ENCODE measurements around the gene RMDN2. TPM values are rescaled to one million over a fixed set of nuclear protein-coding genes. Genes with fewer than 3 reads are reported as not detected.
A peak's percentile ranks its signal among the peaks of the same experiment; 100 is the strongest.

Gene RMDN2
- total and polyA plus RNA-seq, 5 donors from 2014 or later, result 1.3 to 3.2 (median 1.7) TPM

- no peaks in the 10 kb centered on the region for H3K36me3 ChIP-seq (ENCODE audit: control insufficient read depth, insufficient read depth, low read length)
- Mint-ChIP-seq H3K4me1 (peaks cover 0 to 31% (median 12%) of the 10 kb centered on the region in 4 donors), H3K4me3 (peak overlapping the region in 1 of 4 donors; percentile 44), H3K9me3 (no peaks in the 10 kb centered on the region), H3K27ac (peak overlapping the region; percentile 1 to 88 (median 29)), H3K36me3 (no peaks in the 10 kb centered on the region), H3K27me3 (peaks cover 29% of the 10 kb centered on the region)
- peaks cover 6% of the 10 kb centered on the region for H3K4me1 ChIP-seq (ENCODE audit: control insufficient read depth, insufficient read depth, low read length, poor library complexity, severe bottlenecking)
- peaks cover 2% of the 10 kb centered on the region for H3K27me3 ChIP-seq (ENCODE audit: control insufficient read depth, insufficient read depth, low read length)
- no peak overlapping the region for H3K27ac ChIP-seq (ENCODE audit: insufficient read depth, low read length, poor library complexity, severe bottlenecking)
- DNase-seq, result peak in 1 of 3 donors; percentile 37
- peak in 1 of 2 donors; percentile 34 for ATAC-seq (ENCODE audit: low read depth in 2 of 2)
- no peaks in the 10 kb centered on the region for H3K9me3 ChIP-seq (ENCODE audit: control insufficient read depth in 2 of 2, low read length in 2 of 2)
- no peak overlapping the region for H3K4me3 ChIP-seq (ENCODE audit: low read depth, low read length)
Observed at GRCh38 chr2:37892436-37893114, 32.5 kb upstream of the RMDN2 start.

- ATAC-seq (ENCODE audit: low read depth in 2 of 2) (no peak), DNase-seq (no peak)
- H3K4me3 Mint-ChIP-seq, result peak overlapping the region in 1 of 4 donors; percentile 13
- no peaks in the 10 kb centered on the region for H3K9me3 Mint-ChIP-seq
- peak overlapping the region in 1 of 3 donors; percentile 29 for H3K27ac Mint-ChIP-seq
- Histone ChIP-seq H3K27ac (ENCODE audit: insufficient read depth, low read length, poor library complexity, severe bottlenecking) (no peak overlapping the region), H3K4me3 (ENCODE audit: low read depth, low read length) (no peak overlapping the region), H3K27me3 (ENCODE audit: control insufficient read depth, insufficient read depth, low read length) (peaks cover 2% of the 10 kb centered on the region), H3K36me3 (ENCODE audit: control insufficient read depth, insufficient read depth, low read length) (no peaks in the 10 kb centered on the region), H3K9me3 (ENCODE audit: control insufficient read depth in 2 of 2, low read length in 2 of 2) (no peaks in the 10 kb centered on the region), H3K4me1 (ENCODE audit: control insufficient read depth, insufficient read depth, low read length, poor library complexity, severe bottlenecking) (peaks cover 6% of the 10 kb centered on the region)
- H3K4me1 Mint-ChIP-seq, result peaks cover 0 to 31% (median 12%) of the 10 kb centered on the region in 4 donors
- H3K36me3 Mint-ChIP-seq, result no peaks in the 10 kb centered on the region
- H3K27me3 Mint-ChIP-seq, result peaks cover 23% of the 10 kb centered on the region
Observed at GRCh38 chr2:37893327-37893726, 31.8 kb upstream of the RMDN2 start.

- ATAC-seq (ENCODE audit: low read depth in 2 of 2) (no peak), DNase-seq (peak in 1 of 3 donors; percentile 16)
- no peaks in the 10 kb centered on the region for H3K9me3 ChIP-seq (ENCODE audit: control insufficient read depth in 2 of 2, low read length in 2 of 2)
- no peak overlapping the region for H3K4me3 ChIP-seq (ENCODE audit: low read depth, low read length)
- Mint-ChIP-seq H3K4me1 (peaks cover 0 to 31% (median 12%) of the 10 kb centered on the region in 4 donors), H3K27ac (peak overlapping the region in 1 of 3 donors; percentile 12), H3K36me3 (no peaks in the 10 kb centered on the region), H3K9me3 (no peaks in the 10 kb centered on the region), H3K27me3 (peaks cover 18% of the 10 kb centered on the region), H3K4me3 (no peak overlapping the region)
- H3K4me1 ChIP-seq (ENCODE audit: control insufficient read depth, insufficient read depth, low read length, poor library complexity, severe bottlenecking), result peaks cover 6% of the 10 kb centered on the region
- peaks cover 2% of the 10 kb centered on the region for H3K27me3 ChIP-seq (ENCODE audit: control insufficient read depth, insufficient read depth, low read length)
- no peaks in the 10 kb centered on the region for H3K36me3 ChIP-seq (ENCODE audit: control insufficient read depth, insufficient read depth, low read length)
- H3K27ac ChIP-seq (ENCODE audit: insufficient read depth, low read length, poor library complexity, severe bottlenecking), result no peak overlapping the region
Observed at GRCh38 chr2:37894047-37894446, 31.0 kb upstream of the RMDN2 start.

GRCh38 chr2:37894601-37895000 is 30.5 kb upstream of the RMDN2 start:
- Histone ChIP-seq H3K27ac (ENCODE audit: insufficient read depth, low read length, poor library complexity, severe bottlenecking) (no peak overlapping the region), H3K9me3 (ENCODE audit: control insufficient read depth in 2 of 2, low read length in 2 of 2) (no peaks in the 10 kb centered on the region), H3K27me3 (ENCODE audit: control insufficient read depth, insufficient read depth, low read length) (peaks cover 2% of the 10 kb centered on the region), H3K36me3 (ENCODE audit: control insufficient read depth, insufficient read depth, low read length) (no peaks in the 10 kb centered on the region), H3K4me3 (ENCODE audit: low read depth, low read length) (no peak overlapping the region), H3K4me1 (ENCODE audit: control insufficient read depth, insufficient read depth, low read length, poor library complexity, severe bottlenecking) (peaks cover 6% of the 10 kb centered on the region)
- Mint-ChIP-seq H3K9me3 (no peaks in the 10 kb centered on the region), H3K27ac (no peak overlapping the region), H3K4me1 (peaks cover 0 to 31% (median 12%) of the 10 kb centered on the region in 4 donors), H3K4me3 (no peak overlapping the region), H3K36me3 (no peaks in the 10 kb centered on the region), H3K27me3 (peaks cover 17% of the 10 kb centered on the region)
- DNase-seq (no peak), ATAC-seq (ENCODE audit: low read depth in 2 of 2) (no peak)

- Mint-ChIP-seq H3K9me3 (no peaks in the 10 kb centered on the region), H3K4me1 (peaks cover 0 to 31% (median 12%) of the 10 kb centered on the region in 4 donors), H3K27me3 (peaks cover 16% of the 10 kb centered on the region), H3K27ac (no peak overlapping the region), H3K4me3 (no peak overlapping the region), H3K36me3 (no peaks in the 10 kb centered on the region)
- ATAC-seq (ENCODE audit: low read depth in 2 of 2) (no peak), DNase-seq (no peak)
- Histone ChIP-seq H3K27ac (ENCODE audit: insufficient read depth, low read length, poor library complexity, severe bottlenecking) (no peak overlapping the region), H3K4me3 (ENCODE audit: low read depth, low read length) (no peak overlapping the region), H3K4me1 (ENCODE audit: control insufficient read depth, insufficient read depth, low read length, poor library complexity, severe bottlenecking) (peaks cover 6% of the 10 kb centered on the region), H3K36me3 (ENCODE audit: control insufficient read depth, insufficient read depth, low read length) (no peaks in the 10 kb centered on the region), H3K9me3 (ENCODE audit: control insufficient read depth in 2 of 2, low read length in 2 of 2) (no peaks in the 10 kb centered on the region), H3K27me3 (ENCODE audit: control insufficient read depth, insufficient read depth, low read length) (peaks cover 2% of the 10 kb centered on the region)
Observed at GRCh38 chr2:37895140-37895539, 29.9 kb upstream of the RMDN2 start.

- H3K27me3 ChIP-seq (ENCODE audit: control insufficient read depth, insufficient read depth, low read length), result no peaks in the 10 kb centered on the region
- H3K27ac ChIP-seq (ENCODE audit: insufficient read depth, low read length, poor library complexity, severe bottlenecking), result no peak overlapping the region
- Mint-ChIP-seq H3K4me1 (peaks cover 0 to 24% (median 12%) of the 10 kb centered on the region in 4 donors), H3K9me3 (peaks cover 0 to 3% (median 0%) of the 10 kb centered on the region in 7 donors), H3K27ac (no peak overlapping the region), H3K4me3 (no peak overlapping the region), H3K36me3 (no peaks in the 10 kb centered on the region), H3K27me3 (peaks cover 15% of the 10 kb centered on the region)
- no peaks in the 10 kb centered on the region for H3K36me3 ChIP-seq (ENCODE audit: control insufficient read depth, insufficient read depth, low read length)
- DNase-seq (peak in 1 of 3 donors; percentile 15), ATAC-seq (ENCODE audit: low read depth in 2 of 2) (no peak)
- no peak overlapping the region for H3K4me3 ChIP-seq (ENCODE audit: low read depth, low read length)
- peaks cover 0 to 5% of the 10 kb centered on the region in 2 experiments for H3K9me3 ChIP-seq (ENCODE audit: control insufficient read depth in 2 of 2, low read length in 2 of 2)
- H3K4me1 ChIP-seq (ENCODE audit: control insufficient read depth, insufficient read depth, low read length, poor library complexity, severe bottlenecking), result peaks cover 6% of the 10 kb centered on the region
Observed at GRCh38 chr2:37896319-37896718, 28.8 kb upstream of the RMDN2 start.

GRCh38 chr2:37897511-37897910 is 27.6 kb upstream of the RMDN2 start:
- no peak for ATAC-seq (ENCODE audit: low read depth in 2 of 2)
- peaks cover 0 to 4% (median 0%) of the 10 kb centered on the region in 7 donors for H3K9me3 Mint-ChIP-seq
- no peaks in the 10 kb centered on the region for H3K36me3 Mint-ChIP-seq

GRCh38 chr2:37898448-37898847 is 26.6 kb upstream of the RMDN2 start:
- H3K4me3 Mint-ChIP-seq, result no peak overlapping the region
- no peaks in the 10 kb centered on the region for H3K4me1 ChIP-seq (ENCODE audit: control insufficient read depth, insufficient read depth, low read length, poor library complexity, severe bottlenecking)
- no peaks in the 10 kb centered on the region for H3K36me3 ChIP-seq (ENCODE audit: control insufficient read depth, insufficient read depth, low read length)
- no peak overlapping the region for H3K27ac ChIP-seq (ENCODE audit: insufficient read depth, low read length, poor library complexity, severe bottlenecking)
- ATAC-seq (ENCODE audit: low read depth in 2 of 2) (no peak), DNase-seq (no peak)
- no peak overlapping the region for H3K27ac Mint-ChIP-seq
- H3K9me3 Mint-ChIP-seq, result peaks cover 0 to 4% (median 0%) of the 10 kb centered on the region in 7 donors
- no peaks in the 10 kb centered on the region for H3K36me3 Mint-ChIP-seq
- H3K4me1 Mint-ChIP-seq, result peaks cover 0 to 4% (median 2%) of the 10 kb centered on the region in 4 donors
- H3K27me3 Mint-ChIP-seq, result peaks cover 20% of the 10 kb centered on the region
- peaks cover 0 to 5% of the 10 kb centered on the region in 2 experiments for H3K9me3 ChIP-seq (ENCODE audit: control insufficient read depth in 2 of 2, low read length in 2 of 2)
- H3K4me3 ChIP-seq (ENCODE audit: low read depth, low read length), result no peak overlapping the region
- no peaks in the 10 kb centered on the region for H3K27me3 ChIP-seq (ENCODE audit: control insufficient read depth, insufficient read depth, low read length)

More at GRCh38 chr2:37897511-37897910, 27.6 kb upstream of the RMDN2 start:
- Mint-ChIP-seq H3K27ac (no peak overlapping the region), H3K4me1 (peaks cover 0 to 13% (median 5%) of the 10 kb centered on the region in 4 donors), H3K4me3 (no peak overlapping the region), H3K27me3 (peaks cover 21% of the 10 kb centered on the region)
- H3K27me3 ChIP-seq (ENCODE audit: control insufficient read depth, insufficient read depth, low read length), result no peaks in the 10 kb centered on the region
- H3K4me3 ChIP-seq (ENCODE audit: low read depth, low read length), result no peak overlapping the region
- DNase-seq, result no peak
- H3K4me1 ChIP-seq (ENCODE audit: control insufficient read depth, insufficient read depth, low read length, poor library complexity, severe bottlenecking), result peaks cover 1% of the 10 kb centered on the region
- peaks cover 0 to 5% of the 10 kb centered on the region in 2 experiments for H3K9me3 ChIP-seq (ENCODE audit: control insufficient read depth in 2 of 2, low read length in 2 of 2)
- no peaks in the 10 kb centered on the region for H3K36me3 ChIP-seq (ENCODE audit: control insufficient read depth, insufficient read depth, low read length)
- no peak overlapping the region for H3K27ac ChIP-seq (ENCODE audit: insufficient read depth, low read length, poor library complexity, severe bottlenecking)
